NCI-H526 treated with DMSO at 0.1 percent for 48 hours (cell line): ENCODE measurements around the gene CD164.
"Not testable (repeated sequence)": the region's sequence is repeated elsewhere in the genome, so short reads cannot be mapped to it uniquely, and the experiment has no call there.

ENCODE experiments used
- DNase-seq: peaks from one replicate; lab custom pipeline; 2025; lab: John Stamatoyannopoulos, UW

Gene CD164

GRCh38 chr6:109342911-109343310 lies 39.4 kb downstream of the CD164 start:
- DNase-seq = no peak

- DNase-seq = no peak
Measured at GRCh38 chr6:109342506-109342905, 39.8 kb downstream of the CD164 start.

- no peak for DNase-seq
Measured at GRCh38 chr6:109340811-109341210, 41.5 kb downstream of the CD164 start.

GRCh38 chr6:109339906-109340678 lies 42.2 kb downstream of the CD164 start:
- DNase-seq = no peak

- DNase-seq = no peak
Measured at GRCh38 chr6:109336221-109336961, 45.9 kb downstream of the CD164 start.

- not testable (repeated sequence) for DNase-seq
Measured at GRCh38 chr6:109333870-109334269, 48.4 kb downstream of the CD164 start.

- no peak for DNase-seq
Measured at GRCh38 chr6:109332748-109333147, 49.5 kb downstream of the CD164 start.

GRCh38 chr6:109331081-109331480 lies 51.2 kb downstream of the CD164 start:
- no peak for DNase-seq

GRCh38 chr6:109330263-109330662 lies 52.0 kb downstream of the CD164 start:
- no peak for DNase-seq

- DNase-seq = no peak
Measured at GRCh38 chr6:109328629-109329028, 53.6 kb downstream of the CD164 start.

- no peak for DNase-seq
Measured at GRCh38 chr6:109327959-109328358, 54.3 kb downstream of the CD164 start.

- DNase-seq = no peak
Measured at GRCh38 chr6:109327491-109327890, 54.8 kb downstream of the CD164 start.

- no peak for DNase-seq
Measured at GRCh38 chr6:109326351-109326750, 55.9 kb downstream of the CD164 start.

- DNase-seq = no peak
Measured at GRCh38 chr6:109325400-109325801, 56.9 kb downstream of the CD164 start.

- DNase-seq = no peak
Measured at GRCh38 chr6:109323241-109323640, 59.0 kb downstream of the CD164 start.

- DNase-seq = no peak
Measured at GRCh38 chr6:109322825-109323224, 59.4 kb downstream of the CD164 start.

GRCh38 chr6:109321752-109322151 lies 60.5 kb downstream of the CD164 start:
- no peak for DNase-seq

- DNase-seq = no peak
Measured at GRCh38 chr6:109320072-109320471, 62.2 kb downstream of the CD164 start.

GRCh38 chr6:109318328-109318876 lies 63.9 kb downstream of the CD164 start:
- DNase-seq = peak; percentile 89

- DNase-seq = no peak
Measured at GRCh38 chr6:109316909-109317308, 65.4 kb downstream of the CD164 start.
